HG03469 (cell line): Measurements from ENCODE around the gene MYOM1.

Source experiments
- ATAC-seq: cut with Tn5 transposase; IDR thresholded peaks from one replicate; pipeline ENCODE4 v1.9.1; 2021; ENCODE audit warnings: mild to moderate bottlenecking, moderate library complexity, moderate number of reproducible peaks; ENCODE audit not compliant: unreplicated experiment

MYOM1 gene

DNA sequence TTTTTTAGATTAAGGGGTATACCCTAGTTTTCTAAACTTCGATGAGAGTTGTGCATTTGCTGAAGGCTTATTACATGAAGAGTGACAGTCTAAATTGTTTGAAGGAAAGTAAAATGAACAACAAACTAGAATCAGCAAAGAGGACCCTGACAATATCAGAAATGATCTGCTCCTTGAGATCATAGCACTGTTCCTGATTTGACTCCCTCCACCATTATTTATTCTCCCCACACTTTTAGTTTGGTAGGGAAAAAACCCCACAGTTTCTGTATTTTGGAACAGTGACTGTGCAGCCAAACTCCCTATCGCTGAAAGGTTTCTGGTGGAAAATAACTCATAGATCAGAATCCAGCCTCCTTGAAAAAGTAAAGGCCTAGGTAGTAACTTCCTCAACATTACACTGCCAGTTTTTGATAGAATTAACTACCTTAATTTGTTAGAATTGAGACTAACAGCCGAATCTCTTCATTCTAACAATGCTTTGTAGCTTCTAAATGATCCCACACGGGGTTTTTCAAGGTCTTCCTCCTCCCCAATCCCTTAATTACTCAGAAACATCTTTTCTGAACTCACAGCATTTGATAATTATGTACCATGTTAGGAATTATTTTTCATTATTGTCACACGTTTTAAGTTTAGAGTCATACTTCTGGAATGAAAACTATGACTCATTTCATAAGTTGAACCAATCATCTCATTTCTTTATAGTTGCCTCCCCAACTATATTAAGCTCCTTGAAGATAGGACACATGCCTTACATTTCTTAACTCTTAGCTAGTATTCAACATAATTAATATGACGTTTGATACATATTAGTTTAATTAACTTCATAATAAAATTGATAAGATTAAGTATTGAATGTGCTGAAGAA lies 30.7 kb upstream of the MYOM1 start:
- no peak for ATAC-seq

GRCh38 chr18:3248658-3249359 lies 29.0 kb upstream of the MYOM1 start:
- no peak for ATAC-seq

DNA sequence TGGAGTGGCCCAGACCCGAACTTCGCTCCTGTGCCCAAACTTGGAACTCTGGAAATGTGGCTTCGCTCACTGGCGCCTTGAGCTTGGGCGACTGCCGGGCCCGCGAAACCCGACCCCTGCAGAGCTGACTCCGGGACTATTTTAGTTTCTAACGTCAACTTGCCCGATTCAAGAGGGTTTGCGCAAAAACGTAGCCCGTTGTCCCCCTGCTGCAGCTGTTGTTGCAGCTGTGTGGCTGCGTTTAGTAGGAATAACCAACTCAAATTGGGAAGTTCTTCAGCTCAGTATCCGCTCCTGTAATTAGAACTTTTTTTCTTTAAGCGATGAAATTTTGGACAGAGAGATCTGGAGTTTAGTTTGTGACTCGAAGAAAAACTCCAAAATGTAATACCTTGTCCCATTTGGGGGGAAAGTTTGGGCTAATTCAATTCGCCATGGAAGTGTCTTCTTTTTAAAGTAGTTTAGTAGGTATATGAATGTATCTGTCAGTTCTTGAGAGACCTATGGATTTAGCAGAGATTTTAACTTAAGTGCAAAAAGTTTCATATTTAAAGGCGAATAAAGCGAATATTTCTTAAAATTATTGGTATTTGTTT lies 28.4 kb upstream of the MYOM1 start:
- ATAC-seq, result no peak

GRCh38 chr18:3247240-3248061 lies 27.7 kb upstream of the MYOM1 start, which contains the start of gene MYL12A:
Gene MYL12A, plus strand, starts transcription at chr18:3247801. Its CDS starts 5,447 bp downstream, at chr18:3253248.
- ATAC-seq, result peak; percentile 62

DNA sequence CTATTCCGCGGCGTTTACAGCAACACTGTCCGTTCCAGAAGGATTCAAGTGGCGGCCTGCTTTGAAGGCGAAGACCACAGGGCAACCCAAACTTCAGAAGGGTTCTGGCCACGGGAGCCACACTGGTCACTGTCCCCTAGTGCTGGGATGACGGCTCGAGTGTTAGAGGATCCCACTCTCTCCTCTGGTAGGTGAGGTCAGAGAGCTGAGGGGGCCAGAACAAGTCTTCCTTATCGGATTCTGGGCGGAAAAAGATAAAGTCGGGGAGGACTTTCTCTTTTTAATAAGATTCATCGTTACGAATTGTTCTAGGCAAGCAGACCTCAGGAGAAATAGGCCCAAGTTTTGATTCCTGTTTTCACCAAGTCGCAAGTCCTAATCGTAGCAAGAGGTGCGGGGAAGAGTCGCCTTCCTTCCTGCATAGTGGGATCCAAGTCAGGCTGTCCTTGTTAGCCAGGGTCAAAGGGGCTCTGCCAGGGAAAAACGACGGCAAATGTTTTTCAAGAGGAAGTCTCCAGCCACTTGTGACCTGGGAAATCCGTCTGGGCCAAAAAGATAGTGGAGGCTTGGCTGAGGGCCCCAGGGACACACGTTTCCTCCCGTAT lies 27.0 kb upstream of the MYOM1 start:
- ATAC-seq, result no peak

DNA sequence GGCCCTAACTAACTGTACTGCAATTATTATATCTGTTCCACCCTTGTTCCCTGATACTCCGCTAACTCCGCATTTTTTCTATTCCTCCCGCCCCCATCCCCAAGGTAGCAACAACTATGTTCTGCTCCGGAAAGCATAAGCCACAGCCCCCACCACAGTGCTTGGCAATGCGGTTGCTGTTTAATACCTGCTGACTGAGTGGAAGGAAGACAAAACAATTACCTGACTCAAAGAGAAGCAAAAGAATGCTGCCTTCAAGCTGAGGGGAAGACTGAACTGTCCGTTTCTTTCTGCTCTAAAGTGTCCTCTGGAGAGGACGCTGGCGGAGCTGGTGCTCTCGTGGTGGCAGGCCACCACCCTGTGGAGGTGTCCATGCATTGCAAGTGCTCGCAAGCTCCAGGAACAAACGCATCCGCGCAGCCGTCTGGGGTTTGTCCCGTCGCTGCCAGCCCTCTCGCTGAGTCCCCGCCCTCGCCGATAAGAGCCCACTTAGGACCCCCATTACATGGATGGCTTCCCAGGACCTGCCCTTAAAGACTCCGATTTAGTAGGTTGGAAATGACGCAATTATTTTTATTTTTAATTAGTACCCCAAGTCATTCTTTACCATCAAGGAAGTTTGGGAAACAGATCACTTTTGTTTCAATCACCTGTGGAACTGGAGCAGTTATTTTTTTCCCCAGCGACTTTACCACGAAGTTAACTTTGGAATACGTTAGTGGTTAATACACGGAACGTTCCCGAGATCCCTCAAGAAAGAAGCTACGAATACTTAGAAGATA lies 26.3 kb upstream of the MYOM1 start:
- ATAC-seq, result peak; percentile 30

GRCh38 chr18:3245185-3245564 lies 25.4 kb upstream of the MYOM1 start:
- no peak for ATAC-seq

DNA sequence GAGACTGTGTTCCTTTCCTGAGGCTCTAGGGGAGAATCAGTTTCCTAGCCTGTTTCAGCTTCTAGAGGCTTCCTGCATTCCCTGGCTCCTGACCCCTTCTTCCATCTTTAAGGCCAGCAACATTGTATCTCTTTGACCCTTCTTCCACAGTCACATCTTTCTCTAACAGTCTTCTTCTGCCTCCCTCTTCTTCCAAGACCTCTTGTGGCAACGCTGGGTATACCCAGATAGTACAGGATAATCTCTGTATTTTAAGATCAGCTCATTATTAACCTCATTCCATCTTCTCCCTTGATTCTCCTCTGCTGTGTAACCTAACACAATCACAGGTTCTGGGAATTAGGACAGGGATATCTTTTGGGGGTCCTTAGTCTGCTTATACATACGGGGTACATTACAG lies 19.0 kb upstream of the MYOM1 start:
- ATAC-seq, result no peak

- no peak for ATAC-seq
Observed at GRCh38 chr18:3236470-3236869, 16.7 kb upstream of the MYOM1 start.

- ATAC-seq, result no peak
Observed at GRCh38 chr18:3235846-3236245, 16.1 kb upstream of the MYOM1 start.

DNA sequence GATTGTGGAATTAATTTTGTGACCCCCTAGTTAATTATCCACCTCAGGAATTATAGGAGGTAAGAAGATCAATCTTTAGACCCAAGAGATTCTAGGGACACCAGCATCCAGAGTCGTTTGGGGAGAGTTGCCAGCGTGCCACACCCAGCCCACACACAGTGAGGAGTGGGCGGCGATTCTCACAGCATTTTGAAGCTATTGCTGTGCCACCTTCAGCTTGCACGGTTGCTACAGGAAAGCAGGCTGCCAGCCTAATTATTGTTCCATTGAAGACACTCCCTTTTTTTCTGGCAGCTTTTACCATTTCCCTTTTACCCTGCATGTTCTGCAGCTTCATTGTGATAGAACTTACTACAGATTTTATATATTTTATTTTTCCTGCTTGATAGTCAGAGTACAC lies 14.7 kb upstream of the MYOM1 start:
- ATAC-seq, result no peak

DNA sequence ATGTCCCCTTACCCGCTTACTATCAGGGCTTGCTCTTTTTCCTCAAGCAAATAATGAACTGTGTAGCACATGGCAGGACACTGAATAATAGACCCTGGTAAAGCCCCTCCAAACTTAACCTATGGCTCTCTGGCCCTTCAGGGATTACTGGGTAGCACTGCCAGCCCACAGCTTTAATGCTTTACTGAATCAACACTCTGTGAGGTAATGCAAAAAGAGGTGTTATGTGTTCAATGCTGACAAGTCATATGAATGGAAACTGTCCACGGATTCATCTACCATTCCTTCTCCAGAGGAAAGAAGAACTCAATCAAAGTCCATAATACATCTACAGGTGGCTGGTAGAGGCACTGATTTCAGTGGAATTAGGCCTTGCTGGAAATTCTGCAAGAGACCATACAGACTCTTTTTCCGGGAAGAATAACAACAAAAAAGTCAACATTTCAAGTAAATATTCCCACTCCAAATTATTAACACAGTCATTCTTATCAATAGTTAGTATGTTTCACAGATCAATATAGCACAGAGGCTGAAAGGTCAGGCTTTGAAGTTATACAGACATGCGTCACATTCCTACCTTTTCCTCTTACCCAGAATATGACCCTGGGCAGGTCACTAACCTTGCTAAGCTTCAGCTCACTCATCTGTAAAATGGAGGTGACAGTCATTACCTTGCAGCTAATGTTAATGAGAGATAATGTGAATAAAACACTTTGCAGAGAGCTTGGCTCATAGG lies 13.8 kb upstream of the MYOM1 start:
- ATAC-seq, result no peak

DNA sequence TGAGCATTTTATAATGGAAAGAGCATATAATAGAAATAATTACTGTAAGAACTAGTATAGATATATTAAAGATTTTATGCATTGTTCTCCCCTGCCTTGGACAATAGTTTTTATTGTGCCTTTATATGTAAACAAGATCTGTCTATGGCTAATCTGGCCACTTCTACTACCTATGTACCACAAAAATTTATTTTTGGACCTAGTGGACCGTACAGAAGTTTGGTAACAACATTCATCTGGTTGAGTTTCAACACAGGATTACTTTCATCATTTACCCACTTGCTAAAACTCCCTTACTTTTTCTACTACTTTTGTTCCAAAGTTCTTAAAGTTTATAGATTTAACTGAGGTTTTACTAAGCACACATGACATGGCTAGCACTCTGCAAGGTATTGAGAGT lies 13.2 kb upstream of the MYOM1 start:
- ATAC-seq, result no peak

- no peak for ATAC-seq
Observed at GRCh38 chr18:3230401-3231334, 10.9 kb upstream of the MYOM1 start.

GRCh38 chr18:3226048-3226447 lies 6.3 kb upstream of the MYOM1 start:
- no peak for ATAC-seq

DNA sequence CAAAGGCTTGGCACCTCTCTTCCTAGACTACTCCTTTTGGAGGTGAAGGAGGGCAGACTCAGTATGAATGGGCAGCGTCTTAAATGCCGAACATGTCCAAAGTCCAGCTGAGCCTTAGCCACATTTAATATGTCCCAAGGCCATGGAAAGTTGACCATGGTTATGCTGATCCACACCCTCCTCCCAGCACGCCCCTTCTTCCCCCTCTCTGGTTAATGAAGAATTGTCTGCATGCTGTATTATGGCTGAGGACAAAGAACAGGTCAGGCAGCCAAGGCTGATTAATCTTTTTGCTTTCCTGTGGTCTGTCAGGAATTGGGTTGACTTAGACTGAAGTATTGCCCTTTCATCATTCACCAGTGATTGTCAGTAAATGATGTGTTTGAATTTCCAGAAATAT lies 5.8 kb upstream of the MYOM1 start:
- ATAC-seq, result no peak

GRCh38 chr18:3224223-3224622 lies 4.5 kb upstream of the MYOM1 start:
- ATAC-seq, result no peak

GRCh38 chr18:3223356-3223755 lies 3.6 kb upstream of the MYOM1 start:
- ATAC-seq, result no peak
